H1 (cell line): ENCODE results near the gene BLMH. TPM values are rescaled to one million over a fixed set of nuclear protein-coding genes. Genes with fewer than 3 reads are reported as not detected.
"Not testable (repeated sequence)": the region's sequence is repeated elsewhere in the genome, so short reads cannot be mapped to it uniquely, and the experiment has no call there.

Experiments
- CTCF ChIA-PET: fragments of 300-600 bp; sonication (Branson Sonifier 250); formaldehyde crosslinking; loops from one replicate; lab custom pipeline; 2021; ENCODE audit not compliant: partially characterized antibody; lab: Charles Lee
- POLR2A ChIA-PET: fragments of 300-600 bp; sonication (Branson Sonifier 250); formaldehyde crosslinking; loops from one replicate; lab custom pipeline; 2021; ENCODE audit warnings: inconsistent platforms; ENCODE audit not compliant: partially characterized antibody; lab: Charles Lee
- DNase-seq, 2 experiments: peaks; one replicate each; pipeline versions ENCODE4 v3.0.0 to v3.0.0-alpha.2; 2010 to 2022; ENCODE audit warnings: low spot score in 2 of 2, low read depth in 1 of 2, mixed read lengths in 1 of 2
- FAIRE-seq: peaks from 2 replicates; lab custom pipeline; 2011; peaks lifted over from hg19 to GRCh38; lab: Jason Lieb, UNC
- H2AFZ ChIP-seq: 2 replicates; pipeline ENCODE4 v1.8.1; 2012; ENCODE audit warnings: low read length, inconsistent platforms
- H2AK5ac ChIP-seq: 2 replicates; pipeline ENCODE4 v1.6.1; 2013; ENCODE audit warnings: low read depth, low read length
- H2BK120ac ChIP-seq: replicated peaks from 2 replicates; pipeline ENCODE3; 2013; ENCODE audit warnings: low read depth, low read length, inconsistent platforms
- H2BK12ac ChIP-seq: 2 replicates; pipeline ENCODE4 v1.6.1; 2013; ENCODE audit warnings: low read depth, low read length
- H2BK15ac ChIP-seq: 2 replicates; pipeline ENCODE4 v1.6.1; 2013; ENCODE audit warnings: low read length
- H2BK20ac ChIP-seq: 2 replicates; pipeline ENCODE4 v1.6.1; 2013; ENCODE audit warnings: low read length
- H2BK5ac ChIP-seq: 2 replicates; pipeline ENCODE4 v1.6.1; 2013; ENCODE audit warnings: low read depth, low read length
- H3K14ac ChIP-seq: 2 replicates; pipeline ENCODE4 v1.6.1; 2013; ENCODE audit warnings: inconsistent platforms; ENCODE audit not compliant: insufficient read length
- H3K18ac ChIP-seq: 2 replicates; pipeline ENCODE4 v1.6.1; 2013; ENCODE audit warnings: low read length; ENCODE audit errors: extremely low read depth
- H3K23ac ChIP-seq: 2 replicates; pipeline ENCODE4 v1.6.1; 2013; ENCODE audit warnings: inconsistent platforms; ENCODE audit not compliant: insufficient read length
- H3K23me2 ChIP-seq: 2 replicates; pipeline ENCODE4 v1.6.1; 2013; ENCODE audit warnings: low read depth, low read length
- H3K27ac ChIP-seq: 2 replicates; pipeline ENCODE4 v1.6.1; 2011; ENCODE audit warnings: low read depth, low read length, inconsistent platforms
- H3K27me3 ChIP-seq, 4 experiments: replicated peaks in 1 of 4; 1 replicate in 1 of 4; 2 replicates in 3 of 4; pipeline versions ENCODE4 v1.6.1 to v1.8.1; 2011 to 2013; ENCODE audit warnings: low read length in 3 of 4, mild to moderate bottlenecking in 3 of 4, inconsistent platforms in 2 of 4, mixed read lengths in 2 of 4, moderate library complexity in 1 of 4; ENCODE audit not compliant: control insufficient read depth in 3 of 4, insufficient read depth in 3 of 4; ENCODE audit errors: extremely low read depth in 1 of 4
- H3K36me3 ChIP-seq, 4 experiments: 2 replicates each; pipeline versions ENCODE4 v1.6.1 to v1.8.1; 2011 to 2013; ENCODE audit warnings: mild to moderate bottlenecking in 4 of 4, low read length in 3 of 4, moderate library complexity in 2 of 4, control low read depth in 1 of 4, inconsistent platforms in 1 of 4; ENCODE audit not compliant: insufficient read depth in 4 of 4, control insufficient read depth in 2 of 4
- H3K4ac ChIP-seq: replicated peaks from 2 replicates; pipeline ENCODE3; 2013; ENCODE audit warnings: low read length, low read depth, mixed read lengths, inconsistent platforms; ENCODE audit not compliant: insufficient read length
- H3K4me1 ChIP-seq, 4 experiments: replicated peaks in 1 of 4; 1 replicate in 1 of 4; 2 replicates in 3 of 4; pipeline versions ENCODE4 v1.6.1 to v1.8.1; 2011 to 2013; ENCODE audit warnings: low read length in 3 of 4, inconsistent platforms in 2 of 4, mixed read lengths in 1 of 4; ENCODE audit not compliant: insufficient read depth in 4 of 4, control insufficient read depth in 3 of 4
- H3K4me2 ChIP-seq, 2 experiments: 2 replicates each; pipeline versions ENCODE4 v1.6.1 to v1.8.1; 2011 to 2013; ENCODE audit warnings: low read depth in 2 of 2, low read length in 2 of 2, control low read depth in 1 of 2, inconsistent platforms in 1 of 2, mild to moderate bottlenecking in 1 of 2; ENCODE audit not compliant: insufficient read depth in 1 of 2
- H3K4me3 ChIP-seq, 4 experiments: fragments of 200-600, 300-600 bp in 1 of 4; sonication (generic), shearing (Covaris generic), sonication (Bioruptor Twin) in 1 of 4; 2 replicates each; pipeline versions ENCODE4 v1.5.1 to v1.8.1; 2011 to 2016; ENCODE audit warnings: low read length in 4 of 4, low read depth in 3 of 4, control low read depth in 2 of 4, inconsistent platforms in 2 of 4, mild to moderate bottlenecking in 2 of 4, mixed read lengths in 1 of 4, moderate library complexity in 1 of 4; ENCODE audit not compliant: insufficient read depth in 2 of 4; ENCODE audit errors: extremely low read depth in 1 of 4
- H3K56ac ChIP-seq: replicated peaks from 2 replicates; pipeline ENCODE3; 2013; ENCODE audit warnings: low read depth, mild to moderate bottlenecking, mixed read lengths, low read length, inconsistent platforms; ENCODE audit not compliant: insufficient read length
- H3K79me1 ChIP-seq: 2 replicates; pipeline ENCODE4 v1.6.1; 2013; ENCODE audit warnings: low read depth, low read length, control low read depth
- H3K79me2 ChIP-seq, 2 experiments: 2 replicates each; pipeline versions ENCODE4 v1.6.1 to v1.8.1; 2012 to 2013; ENCODE audit warnings: low read length in 2 of 2, mild to moderate bottlenecking in 2 of 2, inconsistent platforms in 1 of 2; ENCODE audit not compliant: insufficient read depth in 2 of 2, control insufficient read depth in 1 of 2
- H3K9ac ChIP-seq, 4 experiments: replicated peaks in 1 of 4; 1 replicate in 1 of 4; 2 replicates in 3 of 4; pipeline versions ENCODE4 v1.6.1 to v1.8.1; 2011 to 2013; ENCODE audit warnings: low read depth in 3 of 4, low read length in 3 of 4, control low read depth in 2 of 4, mild to moderate bottlenecking in 2 of 4, moderate library complexity in 2 of 4, inconsistent platforms in 1 of 4; ENCODE audit errors: extremely low read depth in 1 of 4
- H3K9me3 ChIP-seq, 2 experiments: 2 replicates each; pipeline versions ENCODE4 v1.6.1 to v1.8.1; 2012 to 2013; ENCODE audit warnings: mild to moderate bottlenecking in 2 of 2, moderate library complexity in 2 of 2, control low read depth in 1 of 2, inconsistent platforms in 1 of 2, low read depth in 1 of 2, low read length in 1 of 2, mixed read lengths in 1 of 2; ENCODE audit not compliant: insufficient read depth in 2 of 2
- H4K20me1 ChIP-seq, 2 experiments: replicated peaks in 1 of 2; 2 replicates each; pipeline versions ENCODE3 to v1.8.1; 2011 to 2013; ENCODE audit warnings: inconsistent platforms in 2 of 2, low read length in 2 of 2, mild to moderate bottlenecking in 1 of 2; ENCODE audit not compliant: insufficient read depth in 2 of 2, control insufficient read depth in 1 of 2
- H4K5ac ChIP-seq: 2 replicates; pipeline ENCODE4 v1.6.1; 2013; ENCODE audit warnings: low read length, low read depth, mixed read lengths, inconsistent platforms; ENCODE audit not compliant: insufficient read length
- H4K8ac ChIP-seq: 2 replicates; pipeline ENCODE4 v1.8.0; 2013; ENCODE audit warnings: mild to moderate bottlenecking, moderate library complexity, low read length, inconsistent platforms; ENCODE audit not compliant: insufficient read depth; ENCODE audit errors: extremely low read depth
- H4K91ac ChIP-seq: replicated peaks from 2 replicates; pipeline ENCODE3; 2013; ENCODE audit warnings: low read length, mixed read lengths, inconsistent platforms; ENCODE audit not compliant: insufficient read length
- WGBS, 2 experiments: shearing (Covaris generic) in 1 of 2; methylation state at CpG; one replicate each; pipeline versions ENCODE4 v1.1.6 to v1.1.7; 2013 to 2015; ENCODE audit warnings: low lambda C conversion rate in 2 of 2, mixed read lengths in 2 of 2, inconsistent platforms in 1 of 2, low coverage in 1 of 2, missing lambda C conversion rate in 1 of 2; ENCODE audit not compliant: insufficient replicate concordance in 2 of 2, insufficient coverage in 1 of 2, insufficient read length in 1 of 2; ENCODE audit errors: extremely low coverage in 1 of 2, missing lambda C conversion rate in 1 of 2; 5-methylcytosine and 5-hydroxymethylcytosine counted together
- polyA plus RNA-seq, 7 experiments: library from polyadenylated mRNA; depleted of rRNA in 3 of 7; stranded (reverse) in 5 of 7; unstranded in 2 of 7; fragments of >200 nt in 5 of 7; fragments of 200-250 nt in 2 of 7; gene quantifications; 1 replicate in 5 of 7; 2 replicates in 1 of 7; 4 replicates in 1 of 7; pipeline versions ENCODE4 v1.2.1 to v1.2.3, GENCODE V29; 2011 to 2013; ENCODE audit warnings: missing spikeins in 2 of 7, mixed read lengths in 2 of 7
- total RNA-seq: library from RNA; stranded (reverse); fragmentation: NEBNext Ultra II Directional; extraction: Animal tissue kit (Norgen Biotek cat#: 25700); gene quantifications from 2 replicates; pipeline ENCODE4 v1.2.1, GENCODE V29; 2021

Gene BLMH
- total and polyA plus RNA-seq, 2 of the 8 experiments (the other 6 are each of a cell fraction or from before 2014, with no cell fraction given) = 18.2 to 74.3 TPM

DNA sequence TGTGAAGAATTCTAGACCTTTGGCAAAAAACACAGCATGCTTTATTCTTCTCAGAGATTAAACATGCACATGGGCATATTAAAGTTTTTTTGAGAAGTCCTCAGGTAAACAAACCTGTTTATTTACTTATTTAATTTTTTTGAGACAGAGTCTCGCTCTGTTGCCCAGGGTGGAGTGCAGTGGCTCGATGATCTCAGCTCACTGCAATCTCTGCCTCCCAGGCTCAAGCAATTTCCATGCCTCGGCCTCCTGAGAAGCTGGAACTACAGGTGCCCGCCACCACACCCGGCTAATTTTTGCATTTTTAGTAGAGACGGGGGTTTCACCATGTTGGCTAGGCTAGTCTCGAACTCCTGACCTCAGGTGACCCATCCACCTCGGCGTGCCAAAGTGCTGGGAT is 91.1 kb downstream of the BLMH start:
- H4K91ac ChIP-seq, H2BK120ac ChIP-seq, H3K4me1 ChIP-seq, H4K8ac ChIP-seq, H2BK20ac ChIP-seq, H3K27ac ChIP-seq, H2BK5ac ChIP-seq, H4K5ac ChIP-seq, H2BK15ac ChIP-seq, H3K23ac ChIP-seq, H3K18ac ChIP-seq, H3K9me3 ChIP-seq, H2BK12ac ChIP-seq, FAIRE-seq, H3K14ac ChIP-seq, H3K23me2 ChIP-seq, H3K27me3 ChIP-seq, H3K4me3 ChIP-seq, H3K9ac ChIP-seq, H3K79me2 ChIP-seq, H3K4me2 ChIP-seq, H3K79me1 ChIP-seq, H3K56ac ChIP-seq, H4K20me1 ChIP-seq, H2AK5ac ChIP-seq, H2AFZ ChIP-seq, H3K36me3 ChIP-seq, H3K4ac ChIP-seq, DNase-seq: not testable (repeated sequence)
- 82% methylated on average over 8 of the region's 9 CpGs; no CpG with 5 or more reads in 1 of the 2 experiments for WGBS, 2 experiments
- ChIA-PET POLR2A (interaction anchor here (0.6 kb wide), 1 partner anchor 278 kb away, joined by 3 read pairs; no protein-coding TSS in a partner anchor), CTCF (interaction anchor here (2.8 to 3.8 kb wide), 2 partner anchors 13 to 76 kb away, joined by 8 to 26 read pairs; no protein-coding TSS in a partner anchor)
